GM18507 (cell line): Measurements from ENCODE around the gene KLHL35.
"Not testable (repeated sequence)": the region's sequence is repeated elsewhere in the genome, so short reads cannot be mapped to it uniquely, and the experiment has no call there.

ENCODE experiments used
- DNase-seq: peaks from one replicate; pipeline ENCODE4 v3.0.0; 2011; ENCODE audit warnings: low read depth; ENCODE audit not compliant: insufficient read length; ENCODE audit errors: extremely low spot score
- FAIRE-seq: peaks from 2 replicates; lab custom pipeline; 2011; peaks lifted over from hg19 to GRCh38; lab: Jason Lieb, UNC

Gene KLHL35

GRCh38 chr11:75400146-75400865, 32.7 kb downstream of the KLHL35 start:
- DNase-seq (no peak), FAIRE-seq (no peak)

- FAIRE-seq (peak; percentile 82), DNase-seq (peak; percentile 94)
Observed at GRCh38 chr11:75399344-75400145, 33.5 kb downstream of the KLHL35 start, which contains the start of gene RPS3. Gene RPS3, plus strand, starts transcription at chr11:75399518. Its CDS starts 30 bp downstream, at chr11:75399548.

- DNase-seq: no peak
- FAIRE-seq: no peak
Observed at GRCh38 chr11:75398906-75399305, 34.1 kb downstream of the KLHL35 start.

GRCh38 chr11:75394085-75394840, 38.7 kb downstream of the KLHL35 start:
- DNase-seq: no peak
- FAIRE-seq: no peak

- DNase-seq (no peak), FAIRE-seq (no peak)
Observed at GRCh38 chr11:75389925-75390324, 43.1 kb downstream of the KLHL35 start.

- FAIRE-seq: no peak
- no peak for DNase-seq
Observed at GRCh38 chr11:75389276-75389605, 43.8 kb downstream of the KLHL35 start.

GRCh38 chr11:75388386-75389275, 44.4 kb downstream of the KLHL35 start:
- FAIRE-seq (peak; percentile 90), DNase-seq (no peak)

GRCh38 chr11:75387736-75388294, 45.2 kb downstream of the KLHL35 start:
- FAIRE-seq (no peak), DNase-seq (no peak)

- DNase-seq (no peak), FAIRE-seq (no peak)
Observed at GRCh38 chr11:75386942-75387630, 45.9 kb downstream of the KLHL35 start.

GRCh38 chr11:75384438-75385080, 48.4 kb downstream of the KLHL35 start:
- peak; percentile 56 for FAIRE-seq
- DNase-seq: peak; percentile 55

GRCh38 chr11:75383246-75383645, 49.8 kb downstream of the KLHL35 start:
- DNase-seq (no peak), FAIRE-seq (no peak)

GRCh38 chr11:75380716-75381420, 52.1 kb downstream of the KLHL35 start:
- FAIRE-seq: no peak

GRCh38 chr11:75380245-75380644, 52.8 kb downstream of the KLHL35 start:
- no peak for DNase-seq
- FAIRE-seq: no peak

More at GRCh38 chr11:75380716-75381420, 52.1 kb downstream of the KLHL35 start:
- no peak for DNase-seq

GRCh38 chr11:75378776-75379175, 54.2 kb downstream of the KLHL35 start:
- FAIRE-seq, DNase-seq: not testable (repeated sequence)

GRCh38 chr11:75376175-75376574, 56.8 kb downstream of the KLHL35 start:
- DNase-seq: no peak
- no peak for FAIRE-seq

GRCh38 chr11:75375626-75376025, 57.4 kb downstream of the KLHL35 start:
- DNase-seq (no peak), FAIRE-seq (no peak)

GRCh38 chr11:75374646-75375045, 58.4 kb downstream of the KLHL35 start:
- no peak for DNase-seq
- FAIRE-seq: no peak
